T-helper 1 cell treated with Interleukin-12 subunit alpha and Interleukin-12 subunit beta and Interleukin-4 antibody, amounts not matched to agents 30 μg/mL and 1 μg/mL, for 36 hours (primary cell): ENCODE data around the gene SPOCK1.

Experiments
- H3K27ac Mint-ChIP-seq: one replicate; pipeline ENCODE4 v1.8.0; 2021; ENCODE audit warnings: mild to moderate bottlenecking, mixed read lengths
- H3K27me3 Mint-ChIP-seq: one replicate; pipeline ENCODE4 v1.8.0; 2021; ENCODE audit warnings: low read depth, mixed read lengths
- H3K36me3 Mint-ChIP-seq: one replicate; pipeline ENCODE4 v1.8.0; 2021; ENCODE audit warnings: low read depth, mixed read lengths
- H3K4me1 Mint-ChIP-seq: one replicate; pipeline ENCODE4 v1.8.0; 2021; ENCODE audit warnings: low read depth, mixed read lengths
- H3K4me3 Mint-ChIP-seq: one replicate; pipeline ENCODE4 v1.8.0; 2021; ENCODE audit warnings: mild to moderate bottlenecking, moderate library complexity, mixed read lengths
- H3K9me3 Mint-ChIP-seq: one replicate; pipeline ENCODE4 v1.8.0; 2021; ENCODE audit warnings: mixed read lengths

SPOCK1 gene

GRCh38 chr5:137315109-137315508, 184.0 kb downstream of the SPOCK1 start:
- no peaks in the 10 kb centered on the region for H3K4me1 Mint-ChIP-seq
- no peak overlapping the region for H3K27ac Mint-ChIP-seq
- no peaks in the 10 kb centered on the region for H3K36me3 Mint-ChIP-seq
- peaks cover 7% of the 10 kb centered on the region for H3K27me3 Mint-ChIP-seq
- no peak overlapping the region for H3K4me3 Mint-ChIP-seq
- no peaks in the 10 kb centered on the region for H3K9me3 Mint-ChIP-seq

DNA sequence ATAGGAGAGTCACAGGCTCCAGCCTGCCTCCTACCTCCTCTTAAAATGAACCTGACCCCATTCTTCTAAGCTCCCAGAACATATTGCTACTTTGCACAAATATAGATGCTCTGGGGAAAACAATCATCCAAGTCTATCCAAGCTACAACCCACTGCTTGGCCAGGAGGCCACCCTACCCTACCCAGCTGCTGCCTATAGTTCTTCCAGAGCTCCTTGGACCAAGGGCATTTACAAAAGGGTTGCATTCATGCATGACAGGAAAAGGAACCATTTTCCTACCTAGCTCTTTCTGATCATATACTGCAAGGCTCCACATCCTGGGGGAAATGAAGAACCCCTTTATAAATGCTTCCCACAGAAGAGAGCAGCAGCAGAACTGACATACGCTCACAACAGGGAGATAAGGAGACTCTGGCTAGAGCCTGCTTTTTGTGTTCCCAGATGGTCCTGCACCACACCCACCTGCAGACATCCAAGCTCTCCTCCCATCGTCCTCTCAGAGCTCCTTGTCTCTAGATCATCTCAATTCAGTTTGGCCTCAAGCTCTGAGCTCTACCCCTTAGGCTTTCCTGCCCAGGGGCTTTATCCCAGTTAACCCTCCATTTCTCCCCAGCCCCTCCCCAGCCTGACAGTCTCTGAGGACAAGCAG, 185.5 kb downstream of the SPOCK1 start:
- no peak overlapping the region for H3K4me3 Mint-ChIP-seq
- H3K27ac Mint-ChIP-seq, result no peak overlapping the region
- H3K4me1 Mint-ChIP-seq, result no peaks in the 10 kb centered on the region
- H3K36me3 Mint-ChIP-seq, result no peaks in the 10 kb centered on the region
- H3K9me3 Mint-ChIP-seq, result no peaks in the 10 kb centered on the region
- peaks cover 7% of the 10 kb centered on the region for H3K27me3 Mint-ChIP-seq

DNA sequence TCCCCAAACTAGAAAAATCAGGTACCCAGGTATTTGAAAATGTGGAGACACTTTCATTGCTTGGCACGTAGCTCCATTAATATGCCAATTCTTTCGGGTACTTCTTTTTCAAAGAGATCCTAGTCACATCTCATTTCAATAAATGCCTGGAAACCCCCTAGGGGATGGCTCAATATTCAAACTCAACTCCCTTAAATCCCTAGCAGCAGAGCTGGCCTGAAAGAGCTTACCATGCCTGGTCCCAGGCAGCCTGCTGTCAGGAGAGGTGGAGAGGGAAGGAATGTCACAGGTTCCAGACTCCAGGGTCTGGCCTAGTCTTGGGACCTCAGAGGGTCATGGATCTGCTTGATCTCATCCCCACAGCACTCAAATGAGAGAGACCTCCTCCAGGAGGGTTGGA, 187.1 kb downstream of the SPOCK1 start:
- no peaks in the 10 kb centered on the region for H3K4me1 Mint-ChIP-seq
- no peaks in the 10 kb centered on the region for H3K36me3 Mint-ChIP-seq
- peaks cover 7% of the 10 kb centered on the region for H3K27me3 Mint-ChIP-seq
- no peak overlapping the region for H3K4me3 Mint-ChIP-seq
- H3K9me3 Mint-ChIP-seq, result no peaks in the 10 kb centered on the region
- H3K27ac Mint-ChIP-seq, result no peak overlapping the region

DNA sequence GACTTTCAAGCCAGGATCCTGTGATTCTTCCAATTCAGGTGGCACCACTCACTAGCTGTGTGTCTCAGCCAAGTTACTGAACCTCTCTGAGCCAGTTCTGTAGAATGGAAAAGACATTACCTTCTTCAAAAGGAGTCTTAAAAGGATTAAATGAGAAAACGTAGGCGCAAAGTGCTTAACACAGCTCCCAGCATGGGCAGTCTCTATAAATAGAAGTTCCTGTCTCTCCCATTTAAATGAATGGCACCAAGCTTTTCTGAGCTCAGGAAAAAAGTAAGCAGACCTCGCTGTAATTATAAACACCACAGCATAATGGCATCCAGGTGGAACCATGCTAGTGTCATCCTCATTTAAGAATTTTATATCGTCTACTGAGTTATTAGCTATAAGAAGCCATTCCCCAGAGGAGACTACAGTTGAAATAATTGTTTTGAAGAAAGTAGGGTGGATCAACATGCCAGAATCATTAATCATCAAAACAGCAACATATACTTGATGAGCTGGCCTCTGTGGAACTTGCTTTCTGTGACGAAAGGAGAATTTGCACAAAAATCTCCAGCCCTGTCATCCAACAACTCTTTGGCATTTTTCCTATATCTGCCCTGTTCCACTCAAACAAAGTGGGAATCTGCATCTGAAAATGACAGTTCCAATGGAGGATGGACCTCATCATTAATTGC, 188.9 kb downstream of the SPOCK1 start:
- Mint-ChIP-seq H3K27ac (no peak overlapping the region), H3K9me3 (no peaks in the 10 kb centered on the region), H3K36me3 (no peaks in the 10 kb centered on the region), H3K27me3 (peaks cover 7% of the 10 kb centered on the region), H3K4me3 (no peak overlapping the region), H3K4me1 (no peaks in the 10 kb centered on the region)

DNA sequence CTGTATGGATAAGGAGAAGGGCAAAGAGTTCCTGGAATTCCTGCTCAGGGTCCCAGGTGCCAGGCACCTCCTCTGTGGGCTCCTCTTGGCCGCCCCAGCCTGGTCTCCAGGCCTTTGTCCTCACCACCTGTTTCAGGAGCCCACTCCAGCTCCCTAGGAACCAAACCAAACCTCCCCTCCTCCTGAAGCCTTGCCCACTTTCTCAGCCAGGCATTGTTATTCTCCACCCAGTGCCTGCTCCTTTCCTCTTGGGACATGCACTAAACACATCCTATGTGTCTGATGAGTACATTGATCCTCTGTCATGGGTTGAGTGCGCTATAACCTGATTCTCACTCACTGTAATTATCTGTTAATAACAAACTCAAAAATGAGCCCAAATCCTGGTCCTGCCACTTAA, 189.8 kb downstream of the SPOCK1 start:
- Mint-ChIP-seq H3K4me1 (no peaks in the 10 kb centered on the region), H3K4me3 (no peak overlapping the region), H3K27ac (no peak overlapping the region), H3K27me3 (no peaks in the 10 kb centered on the region), H3K9me3 (no peaks in the 10 kb centered on the region), H3K36me3 (no peaks in the 10 kb centered on the region)

- H3K4me1 Mint-ChIP-seq, result no peaks in the 10 kb centered on the region
- H3K36me3 Mint-ChIP-seq, result no peaks in the 10 kb centered on the region
- H3K9me3 Mint-ChIP-seq, result no peaks in the 10 kb centered on the region
- H3K27ac Mint-ChIP-seq, result no peak overlapping the region
- no peaks in the 10 kb centered on the region for H3K27me3 Mint-ChIP-seq
- no peak overlapping the region for H3K4me3 Mint-ChIP-seq
Observed at GRCh38 chr5:137308311-137308710, 190.8 kb downstream of the SPOCK1 start.

DNA sequence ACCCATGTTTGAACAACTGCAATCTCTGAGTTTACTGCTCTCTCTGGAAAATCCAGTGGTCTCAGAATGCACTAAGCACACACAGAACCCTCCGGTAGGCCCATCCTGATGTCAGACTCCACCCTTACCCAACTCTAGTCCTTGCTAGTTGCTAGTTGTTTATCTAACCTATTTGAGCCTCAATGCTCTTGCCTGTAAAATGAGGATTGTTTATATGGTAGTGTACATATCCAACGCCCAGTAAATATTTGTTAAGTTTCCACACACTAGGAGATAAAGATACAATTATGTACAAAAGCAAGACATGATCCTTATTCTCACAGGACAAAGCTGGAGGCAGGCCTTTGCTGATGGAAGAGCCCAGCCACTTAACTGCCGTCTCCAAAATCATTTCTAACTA, 192.2 kb downstream of the SPOCK1 start:
- Mint-ChIP-seq H3K27me3 (no peaks in the 10 kb centered on the region), H3K9me3 (no peaks in the 10 kb centered on the region), H3K27ac (no peak overlapping the region), H3K4me1 (no peaks in the 10 kb centered on the region), H3K36me3 (no peaks in the 10 kb centered on the region), H3K4me3 (no peak overlapping the region)

GRCh38 chr5:137305971-137306602, 193.0 kb downstream of the SPOCK1 start:
- no peaks in the 10 kb centered on the region for H3K9me3 Mint-ChIP-seq
- H3K4me1 Mint-ChIP-seq, result no peaks in the 10 kb centered on the region
- no peaks in the 10 kb centered on the region for H3K27me3 Mint-ChIP-seq
- H3K36me3 Mint-ChIP-seq, result no peaks in the 10 kb centered on the region
- H3K4me3 Mint-ChIP-seq, result no peak overlapping the region
- H3K27ac Mint-ChIP-seq, result no peak overlapping the region

DNA sequence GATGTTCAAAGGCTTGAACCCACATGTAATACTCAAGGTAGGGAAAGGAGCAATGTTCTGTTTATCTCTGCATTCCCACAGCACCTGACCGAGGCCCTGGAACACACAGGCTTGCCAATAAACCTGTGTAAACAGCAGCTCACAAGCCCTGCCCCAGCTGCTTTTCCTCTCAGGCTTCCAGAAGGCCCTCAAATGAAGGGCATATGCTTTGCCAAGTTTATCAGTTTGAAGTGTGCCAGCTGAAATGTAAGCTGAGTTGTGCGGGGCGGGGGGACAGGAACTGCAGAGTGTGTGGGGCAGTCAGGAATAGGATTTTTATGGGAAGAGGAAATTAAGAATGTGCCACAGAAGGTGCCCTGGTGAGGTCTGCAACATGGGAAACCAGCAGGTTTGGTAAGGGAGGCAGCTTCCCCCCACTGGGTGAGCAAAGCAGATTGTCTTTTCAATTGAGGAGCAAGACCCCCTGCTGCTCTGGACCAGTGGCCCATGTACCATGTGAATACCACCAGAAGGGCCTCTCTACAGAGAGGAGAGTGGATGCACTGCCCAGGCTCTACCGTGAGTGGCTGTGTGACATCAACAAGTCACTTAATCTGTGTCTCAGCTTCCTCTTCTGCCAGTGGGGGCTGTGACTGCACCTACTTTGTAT, 194.8 kb downstream of the SPOCK1 start:
- no peaks in the 10 kb centered on the region for H3K9me3 Mint-ChIP-seq
- no peaks in the 10 kb centered on the region for H3K4me1 Mint-ChIP-seq
- no peak overlapping the region for H3K4me3 Mint-ChIP-seq
- H3K27ac Mint-ChIP-seq, result no peak overlapping the region
- no peaks in the 10 kb centered on the region for H3K36me3 Mint-ChIP-seq
- H3K27me3 Mint-ChIP-seq, result peaks cover 4% of the 10 kb centered on the region

GRCh38 chr5:137303509-137303908, 195.6 kb downstream of the SPOCK1 start:
- Mint-ChIP-seq H3K4me3 (no peak overlapping the region), H3K27me3 (peaks cover 10% of the 10 kb centered on the region), H3K36me3 (no peaks in the 10 kb centered on the region), H3K9me3 (no peaks in the 10 kb centered on the region), H3K27ac (no peak overlapping the region), H3K4me1 (no peaks in the 10 kb centered on the region)

DNA sequence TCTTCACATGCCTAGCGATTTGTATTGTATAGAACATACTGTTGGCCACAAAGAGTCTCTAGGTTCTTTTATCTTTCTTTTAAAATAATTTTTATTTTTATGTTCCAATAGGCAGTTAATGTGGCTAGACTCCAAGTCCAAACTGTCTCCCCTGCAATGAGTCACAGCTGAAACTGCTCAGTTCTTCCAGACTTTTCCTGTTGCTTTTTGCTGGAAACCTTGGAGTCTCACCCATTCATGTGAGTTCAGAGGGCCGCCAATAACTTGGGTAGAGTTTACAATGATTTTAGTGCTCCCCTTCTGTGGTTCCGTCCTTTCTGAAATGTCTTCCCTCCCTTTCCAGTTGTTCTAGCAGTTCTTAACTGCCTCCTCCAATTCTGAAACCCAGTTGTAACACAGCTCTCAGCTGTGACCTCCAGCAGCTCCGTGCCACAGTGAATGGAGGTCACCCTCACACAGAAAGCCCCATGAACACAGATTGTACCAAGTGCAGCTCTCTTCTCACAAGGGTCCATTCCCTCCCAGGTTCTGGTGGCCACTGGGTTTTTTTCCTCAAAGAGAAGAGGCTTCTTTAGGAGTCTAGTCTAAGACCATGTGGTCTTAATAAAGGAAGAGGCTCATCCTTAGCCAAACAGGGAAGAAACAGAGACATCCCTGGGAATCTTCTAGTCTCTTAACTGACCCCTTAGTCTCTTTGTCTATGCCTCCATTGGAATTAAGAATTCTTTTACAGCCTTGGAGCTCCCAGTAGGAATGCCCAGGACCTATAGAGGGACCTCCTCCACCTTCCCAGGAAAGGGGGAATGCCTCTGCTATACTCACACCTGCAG, 198.5 kb downstream of the SPOCK1 start:
- no peak overlapping the region for H3K4me3 Mint-ChIP-seq
- H3K36me3 Mint-ChIP-seq, result no peaks in the 10 kb centered on the region
- no peaks in the 10 kb centered on the region for H3K9me3 Mint-ChIP-seq
- H3K27me3 Mint-ChIP-seq, result peaks cover 12% of the 10 kb centered on the region
- no peaks in the 10 kb centered on the region for H3K4me1 Mint-ChIP-seq
- H3K27ac Mint-ChIP-seq, result no peak overlapping the region

- H3K27me3 Mint-ChIP-seq, result peaks cover 12% of the 10 kb centered on the region
- H3K4me1 Mint-ChIP-seq, result no peaks in the 10 kb centered on the region
- H3K9me3 Mint-ChIP-seq, result no peaks in the 10 kb centered on the region
- H3K36me3 Mint-ChIP-seq, result no peaks in the 10 kb centered on the region
- H3K27ac Mint-ChIP-seq, result no peak overlapping the region
- no peak overlapping the region for H3K4me3 Mint-ChIP-seq
Observed at GRCh38 chr5:137296213-137296781, 202.8 kb downstream of the SPOCK1 start.

- Mint-ChIP-seq H3K36me3 (no peaks in the 10 kb centered on the region), H3K9me3 (no peaks in the 10 kb centered on the region), H3K27ac (no peak overlapping the region), H3K27me3 (peaks cover 8% of the 10 kb centered on the region), H3K4me1 (no peaks in the 10 kb centered on the region), H3K4me3 (no peak overlapping the region)
Observed at GRCh38 chr5:137294604-137295003, 204.5 kb downstream of the SPOCK1 start.

DNA sequence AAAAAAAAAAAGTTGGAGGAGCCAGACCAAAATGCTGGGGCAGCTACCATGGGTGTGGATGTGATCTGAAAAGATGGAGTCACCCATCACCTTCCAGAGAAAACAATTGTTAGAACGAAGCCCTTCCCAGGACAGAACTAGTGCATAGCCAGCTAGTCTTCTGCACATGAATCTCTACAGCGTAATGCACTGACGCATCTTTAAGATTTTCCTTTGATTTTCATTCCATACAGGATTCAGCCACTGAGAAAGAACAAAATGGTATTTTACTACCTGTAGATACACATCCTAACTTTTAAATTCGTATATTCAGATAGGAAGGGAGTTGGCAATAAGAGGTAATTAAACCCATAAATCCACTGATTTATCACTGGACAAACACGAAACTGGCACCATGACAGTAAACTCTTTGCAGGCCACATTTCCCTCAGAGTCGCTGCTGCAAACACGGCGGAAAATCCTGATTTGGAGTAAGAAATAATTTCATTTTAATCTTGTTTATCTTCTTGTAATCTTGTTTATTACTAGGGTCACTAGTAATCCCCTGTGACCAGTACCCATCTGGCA, 206.6 kb downstream of the SPOCK1 start:
- Mint-ChIP-seq H3K27ac (no peak overlapping the region), H3K4me1 (no peaks in the 10 kb centered on the region), H3K36me3 (no peaks in the 10 kb centered on the region), H3K27me3 (no peaks in the 10 kb centered on the region), H3K9me3 (no peaks in the 10 kb centered on the region), H3K4me3 (no peak overlapping the region)
